GM12878 (cell line): ENCODE results near the gene ZNF619. TPM values are rescaled to one million over a fixed set of nuclear protein-coding genes. Genes with fewer than 3 reads are reported as not detected.

Experiments used
- ATAC-seq: fragments of 200-7000 bp; cut with Tn5 transposase; 3 replicates; pipeline ENCODE4 v1.9.1; 2020; ENCODE audit warnings: mild to moderate bottlenecking, moderate library complexity
- BruUV-seq: library from RNA; stranded (reverse); fragments of 400-500 nt; replicated peaks from 2 replicates; lab custom pipeline; 2021; lab: Mats Ljungman, UMichigan
- CTCF ChIA-PET: fragments of 300-600 bp; sonication (Branson Sonifier 250); formaldehyde crosslinking; extraction: SDS; loops from one replicate; lab custom pipeline; 2021; ENCODE audit warnings: inconsistent platforms; lab: Yijun Ruan, JAX
- POLR2A ChIA-PET: fragments of 350-600 bp; formaldehyde crosslinking; extraction: SDS; loops from one replicate; lab custom pipeline; 2021; ENCODE audit warnings: inconsistent platforms; lab: Charles Lee
- RAD21 ChIA-PET: fragments of 300-600 bp; sonication (Branson Sonifier 250); formaldehyde crosslinking; loops from one replicate; lab custom pipeline; 2023; ENCODE audit warnings: antibody characterized with exemption; ENCODE audit not compliant: unreplicated experiment; lab: Charles Lee
- SMC1A ChIA-PET: fragments of 300-600 bp; sonication (Branson Sonifier 250); formaldehyde crosslinking; loops from one replicate; lab custom pipeline; 2023; ENCODE audit not compliant: unreplicated experiment, uncharacterized antibody; lab: Charles Lee
- DNase-seq: peaks from one replicate; pipeline ENCODE4 v3.0.0-alpha.2; 2011; ENCODE audit warnings: low read depth, low spot score
- FAIRE-seq: peaks from 3 replicates; lab custom pipeline; 2011; peaks lifted over from hg19 to GRCh38; lab: Jason Lieb, UNC
- H2AFZ ChIP-seq: 2 replicates; pipeline ENCODE4 v1.6.0; 2011; ENCODE audit warnings: low read depth, low read length, control low read depth; ENCODE audit not compliant: control insufficient read depth
- H3K27ac ChIP-seq: 2 replicates; pipeline ENCODE4 v1.5.1; 2011; ENCODE audit warnings: control low read depth; ENCODE audit not compliant: control insufficient read depth, insufficient read depth
- H3K27me3 ChIP-seq, 2 experiments: replicated peaks in 1 of 2; 2 replicates each; pipeline versions ENCODE4 v1.6.0 to v1.6.1; 2011; ENCODE audit warnings: low read length in 1 of 2; ENCODE audit not compliant: control insufficient read depth in 2 of 2, insufficient read depth in 2 of 2
- H3K36me3 ChIP-seq, 2 experiments: 2 replicates each; pipeline ENCODE4 v1.5.1; 2011; ENCODE audit warnings: low read length in 1 of 2; ENCODE audit not compliant: control insufficient read depth in 2 of 2, insufficient read depth in 2 of 2
- H3K4me1 ChIP-seq: 2 replicates; pipeline ENCODE4 v1.6.1; 2011; ENCODE audit warnings: mild to moderate bottlenecking, low read length, moderate library complexity, mixed read lengths; ENCODE audit not compliant: control insufficient read depth, insufficient read depth
- H3K4me2 ChIP-seq: 2 replicates; pipeline ENCODE4 v1.6.0; 2011; ENCODE audit warnings: control low read depth; ENCODE audit not compliant: control insufficient read depth, insufficient read depth
- H3K4me3 ChIP-seq: fragments of 200-600 bp; sonication (generic); 2 replicates; pipeline ENCODE4 v1.5.1; 2016
- H3K79me2 ChIP-seq: 2 replicates; pipeline ENCODE4 v1.6.0; 2011; ENCODE audit warnings: low read length; ENCODE audit not compliant: control insufficient read depth, insufficient read depth
- H3K9ac ChIP-seq: 2 replicates; pipeline ENCODE4 v1.8.0; 2011; ENCODE audit warnings: low read length, control low read depth, mixed read lengths; ENCODE audit not compliant: control insufficient read depth, insufficient read depth
- H3K9me3 ChIP-seq: replicated peaks from 3 replicates; pipeline ENCODE4 v1.5.1; 2011; ENCODE audit warnings: mild to moderate bottlenecking, low read length; ENCODE audit not compliant: control insufficient read depth, insufficient read depth
- H4K20me1 ChIP-seq: 2 replicates; pipeline ENCODE4 v1.6.0; 2011; ENCODE audit not compliant: control insufficient read depth, insufficient read depth
- ASH2L ChIP-seq: fragments of 300-600, 200-600 bp; sonication (generic); IDR thresholded peaks from 2 replicates; pipeline ENCODE4 v1.6.1; 2017; ENCODE audit warnings: low read depth, mild to moderate bottlenecking, borderline replicate concordance
- BHLHE40 ChIP-seq, 2 experiments: fragments of 450-650 bp in 1 of 2; IDR thresholded peaks; 2 replicates each; pipeline ENCODE4 v1.6.1; 2011 to 2017; ENCODE audit warnings: low read depth in 2 of 2, borderline replicate concordance in 1 of 2, improper control_type of control experiment in 1 of 2, low read length in 1 of 2, mild to moderate bottlenecking in 1 of 2
- CHD1 ChIP-seq: IDR thresholded peaks from 2 replicates; pipeline ENCODE4 v1.6.1; 2012; ENCODE audit warnings: low read depth, low read length, improper control_type of control experiment
- HDGF ChIP-seq: fragments of 450-650 bp; IDR thresholded peaks from 2 replicates; pipeline ENCODE4 v1.6.1; 2016; ENCODE audit warnings: antibody characterized with exemption
- KDM1A ChIP-seq: fragments of 200-600 bp; sonication (generic); IDR thresholded peaks from 2 replicates; pipeline ENCODE4 v1.6.1; 2016; ENCODE audit warnings: borderline replicate concordance
- LARP7 ChIP-seq: fragments of 450-650 bp; IDR thresholded peaks from 2 replicates; pipeline ENCODE4 v1.6.1; 2017; ENCODE audit warnings: mild to moderate bottlenecking
- NFIC ChIP-seq: IDR thresholded peaks from 2 replicates; pipeline ENCODE4 v1.6.1; 2012; ENCODE audit warnings: low read depth, mild to moderate bottlenecking, inconsistent platforms, low read length, moderate library complexity
- NR2C1 ChIP-seq: fragments of 450-650 bp; IDR thresholded peaks from 2 replicates; pipeline ENCODE4 v1.6.1; 2017; ENCODE audit warnings: antibody characterized with exemption, mild to moderate bottlenecking, moderate library complexity
- TCF12 ChIP-seq: IDR thresholded peaks from 2 replicates; pipeline ENCODE4 v1.6.1; 2011; ENCODE audit warnings: low read depth, mild to moderate bottlenecking, low read length
- ZZZ3 ChIP-seq: IDR thresholded peaks from 2 replicates; pipeline ENCODE4 v1.6.1; 2011; ENCODE audit warnings: low read depth; ENCODE audit not compliant: control insufficient read depth, insufficient read length
- WGBS: methylation state at CpG from one replicate; pipeline ENCODE4 v1.1.6; 2016; ENCODE audit warnings: low lambda C conversion rate; ENCODE audit not compliant: insufficient replicate concordance, insufficient coverage; ENCODE audit errors: missing lambda C conversion rate; 5-methylcytosine and 5-hydroxymethylcytosine counted together
- in situ Hi-C: fragments of 300-500 bp; cut with MboI; formaldehyde crosslinking; loops from 9 replicates; pipeline ENCODE4 v1.14.3; 2018; ENCODE audit warnings: mixed read lengths
- intact Hi-C: fragments of 100-400 bp; cut with micrococcal nuclease; formaldehyde crosslinking; loops from one replicate; pipeline ENCODE4 v1.14.2; 2022; ENCODE audit not compliant: unreplicated experiment
- polyA plus RNA-seq, 11 experiments: library from polyadenylated mRNA; depleted of rRNA in 4 of 11; unstranded in 6 of 11; stranded (reverse) in 5 of 11; fragments of >200 nt; fragmentation: Nextera tagmentation in 4 of 11; fragmentation: Illumina TruSeq in 1 of 11; extraction: Ambion mirVana in 4 of 11; extraction: Trizol in 1 of 11; gene quantifications; 1 replicate in 1 of 11; 2 replicates in 10 of 11; pipeline versions ENCODE4 v1.2.1 to v1.2.3, GENCODE V29; 2011 to 2016; ENCODE audit warnings: inconsistent platforms in 2 of 11, missing spikeins in 2 of 11, low read depth in 1 of 11
- total RNA-seq, 4 experiments: library from RNA; depleted of rRNA in 3 of 4; stranded (reverse); fragments of >200 nt in 3 of 4; fragmentation: Illumina TruSeq in 1 of 4; extraction: Trizol in 1 of 4; gene quantifications; 2 replicates each; pipeline versions ENCODE4 v1.2.1 to v1.2.3, GENCODE V29; 2013 to 2021
- TF ChIP-seq, protein P1 (sequence below): fragments of 150-350 bp; IDR thresholded peaks from 2 replicates; pipeline ENCODE4 v1.6.1; 2014; ENCODE audit warnings: mild to moderate bottlenecking, low read depth, low read length
- TF ChIP-seq, protein P2 (sequence below): IDR thresholded peaks from 2 replicates; pipeline ENCODE4 v1.6.1; 2011; ENCODE audit warnings: low read depth, mild to moderate bottlenecking, low read length, moderate library complexity, borderline replicate concordance; ENCODE audit errors: extremely low read depth
- TF ChIP-seq, protein P3 (sequence below), 3 experiments: IDR thresholded peaks in 2 of 3; conservative IDR thresholded peaks in 1 of 3; 2 replicates each; pipeline ENCODE4 v1.5.1; 2011; ENCODE audit warnings: low read depth in 3 of 3, low read length in 3 of 3, mild to moderate bottlenecking in 3 of 3, control low read depth in 2 of 3, moderate library complexity in 2 of 3, inconsistent platforms in 1 of 3, mixed read lengths in 1 of 3; ENCODE audit not compliant: control insufficient read depth in 2 of 3, insufficient read depth in 1 of 3; ENCODE audit errors: extremely low read depth in 1 of 3
- TF ChIP-seq, protein P4 (sequence below): IDR thresholded peaks from 2 replicates; pipeline ENCODE4 v1.6.1; 2012; ENCODE audit warnings: low read depth, low read length, improper control_type of control experiment
- TF ChIP-seq, protein P5 (sequence below): fragments of 450-650 bp; IDR thresholded peaks from 2 replicates; pipeline ENCODE4 v1.6.1; 2014; ENCODE audit warnings: mild to moderate bottlenecking

The ZNF619 gene
- total and polyA plus RNA-seq, 10 of the 15 experiments (the other 5 are each of a cell fraction or from before 2014, with no cell fraction given), result 0.42 to 7.5 (median 3.7) TPM

DNA sequence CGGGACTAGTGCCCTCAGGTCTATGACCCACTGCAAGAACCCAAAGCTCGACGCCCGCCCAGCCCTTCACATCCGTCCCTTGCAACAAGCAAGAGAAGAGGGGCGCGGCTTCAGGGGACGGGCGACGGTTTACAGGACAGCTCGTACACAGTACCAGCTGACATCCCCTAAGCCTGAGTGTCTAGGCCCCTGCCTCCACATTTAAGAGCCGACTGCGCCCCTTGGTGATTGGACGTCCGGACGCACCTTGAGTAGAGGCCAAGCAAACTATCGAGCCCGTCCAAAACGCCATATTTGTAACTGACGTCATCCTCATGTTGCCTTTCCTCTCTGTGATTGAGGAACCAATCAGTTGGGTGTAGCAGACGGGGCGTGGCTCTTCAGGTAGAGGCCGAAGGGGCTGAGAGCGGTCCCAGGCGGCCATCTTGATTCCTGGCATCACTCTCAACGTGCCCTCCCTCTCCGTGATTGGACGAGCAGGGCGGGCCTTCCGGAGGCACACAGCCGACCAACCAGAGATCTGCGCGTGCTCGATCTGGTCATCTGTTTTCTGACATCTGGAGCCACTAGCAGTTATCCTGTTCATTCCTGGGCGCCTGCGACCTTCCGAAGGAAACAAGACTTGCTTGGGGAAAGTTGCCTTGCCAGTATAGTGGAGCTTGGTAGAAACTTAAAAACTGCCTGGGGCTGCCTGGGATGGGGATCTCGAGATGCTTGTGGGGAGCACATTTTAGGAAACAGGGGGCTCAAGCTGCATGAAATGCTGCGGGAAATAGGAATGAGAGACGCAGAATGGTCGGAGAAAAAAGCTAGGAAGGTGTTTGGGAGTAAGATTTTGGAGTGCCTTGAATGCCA, 23.8 kb upstream of the ZNF619 start:
- H3K79me2 ChIP-seq, result peaks cover 14% of the 10 kb centered on the region
- BruUV-seq, result no TSS peak
- no peaks in the 10 kb centered on the region for H3K9me3 ChIP-seq
- SMC1A ChIA-PET, result interaction anchor here (1.5 kb wide), 1 partner anchor 145 kb away, joined by 5 read pairs; no protein-coding TSS in a partner anchor
- POLR2A ChIA-PET, result interaction anchor here (0.7 to 2.8 kb wide), 8 partner anchors 9 to 518 kb away, joined by 3 to 9 read pairs (median 4); partner anchors contain the start of genes EIF1B, ZNF619 and ZNF620
- intact Hi-C loops, result loop anchor here (5.0 to 10.0 kb wide), 3 partner anchors 74 to 258 kb away; no protein-coding TSS in a partner anchor
- FAIRE-seq, result peak; percentile 99
- in situ Hi-C loops, result no loop called here
- H4K20me1 ChIP-seq, result no peaks in the 10 kb centered on the region
- peak overlapping the region; percentile 99 for H2AFZ ChIP-seq
- peak; percentile 93 for DNase-seq
- ATAC-seq, result peak; percentile 95
- H3K4me2 ChIP-seq, result peak overlapping the region; percentile 95
- CTCF ChIA-PET, result interaction anchor here (0.9 kb wide), 1 partner anchor 126 kb away, joined by 3 read pairs; no protein-coding TSS in a partner anchor
- H3K9ac ChIP-seq, result peak overlapping the region; percentile 78
- H3K36me3 ChIP-seq, result no peaks in the 10 kb centered on the region; a peak in 1 of 4 replicates
- RAD21 ChIA-PET, result interaction anchor here (1.6 kb wide), 1 partner anchor 43 kb away, joined by 3 read pairs; no protein-coding TSS in a partner anchor
- H3K27ac ChIP-seq, result peak overlapping the region; percentile 81
- no peaks in the 10 kb centered on the region for H3K27me3 ChIP-seq
- H3K4me3 ChIP-seq, result peak overlapping the region; percentile 82
- WGBS, result 2% methylated on average over 37 of the region's 41 CpGs
- H3K4me1 ChIP-seq, result no peaks in the 10 kb centered on the region; the same call in 1 of the 2 replicates
- TF ChIP-seq, protein P1, sequence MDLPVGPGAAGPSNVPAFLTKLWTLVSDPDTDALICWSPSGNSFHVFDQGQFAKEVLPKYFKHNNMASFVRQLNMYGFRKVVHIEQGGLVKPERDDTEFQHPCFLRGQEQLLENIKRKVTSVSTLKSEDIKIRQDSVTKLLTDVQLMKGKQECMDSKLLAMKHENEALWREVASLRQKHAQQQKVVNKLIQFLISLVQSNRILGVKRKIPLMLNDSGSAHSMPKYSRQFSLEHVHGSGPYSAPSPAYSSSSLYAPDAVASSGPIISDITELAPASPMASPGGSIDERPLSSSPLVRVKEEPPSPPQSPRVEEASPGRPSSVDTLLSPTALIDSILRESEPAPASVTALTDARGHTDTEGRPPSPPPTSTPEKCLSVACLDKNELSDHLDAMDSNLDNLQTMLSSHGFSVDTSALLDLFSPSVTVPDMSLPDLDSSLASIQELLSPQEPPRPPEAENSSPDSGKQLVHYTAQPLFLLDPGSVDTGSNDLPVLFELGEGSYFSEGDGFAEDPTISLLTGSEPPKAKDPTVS, result no peak
- TF ChIP-seq LARP7 (0 out of 2 replicates have a peak, but pooled peaks have one; percentile 36), ZZZ3 (no peak), BHLHE40 (IDR thresholded peaks at IDR 0.05; ENCODE audit: borderline replicate concordance in 1 of 2, low read depth in 2 of 2, low read length in 1 of 2) (peak; percentile 31 to 73; a peak in 2 of 4 replicates), HDGF (peak; percentile 92), ASH2L (no peak), CHD1 (no peak), TCF12 (no peak), KDM1A (no peak), NFIC (no peak), NR2C1 (peak; percentile 79; the same call in 1 of the 2 replicates)
- TF ChIP-seq, protein P2, sequence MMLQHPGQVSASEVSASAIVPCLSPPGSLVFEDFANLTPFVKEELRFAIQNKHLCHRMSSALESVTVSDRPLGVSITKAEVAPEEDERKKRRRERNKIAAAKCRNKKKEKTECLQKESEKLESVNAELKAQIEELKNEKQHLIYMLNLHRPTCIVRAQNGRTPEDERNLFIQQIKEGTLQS, result no peak
- TF ChIP-seq, protein P3, sequence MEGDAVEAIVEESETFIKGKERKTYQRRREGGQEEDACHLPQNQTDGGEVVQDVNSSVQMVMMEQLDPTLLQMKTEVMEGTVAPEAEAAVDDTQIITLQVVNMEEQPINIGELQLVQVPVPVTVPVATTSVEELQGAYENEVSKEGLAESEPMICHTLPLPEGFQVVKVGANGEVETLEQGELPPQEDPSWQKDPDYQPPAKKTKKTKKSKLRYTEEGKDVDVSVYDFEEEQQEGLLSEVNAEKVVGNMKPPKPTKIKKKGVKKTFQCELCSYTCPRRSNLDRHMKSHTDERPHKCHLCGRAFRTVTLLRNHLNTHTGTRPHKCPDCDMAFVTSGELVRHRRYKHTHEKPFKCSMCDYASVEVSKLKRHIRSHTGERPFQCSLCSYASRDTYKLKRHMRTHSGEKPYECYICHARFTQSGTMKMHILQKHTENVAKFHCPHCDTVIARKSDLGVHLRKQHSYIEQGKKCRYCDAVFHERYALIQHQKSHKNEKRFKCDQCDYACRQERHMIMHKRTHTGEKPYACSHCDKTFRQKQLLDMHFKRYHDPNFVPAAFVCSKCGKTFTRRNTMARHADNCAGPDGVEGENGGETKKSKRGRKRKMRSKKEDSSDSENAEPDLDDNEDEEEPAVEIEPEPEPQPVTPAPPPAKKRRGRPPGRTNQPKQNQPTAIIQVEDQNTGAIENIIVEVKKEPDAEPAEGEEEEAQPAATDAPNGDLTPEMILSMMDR (IDR thresholded peaks at IDR 0.05 in 2 of 3, conservative IDR thresholded peaks at IDR 0.05 in 1 of 3; ENCODE audit: control insufficient read depth in 2 of 3, extremely low read depth in 1 of 3, insufficient read depth in 1 of 3, low read depth in 3 of 3, low read length in 3 of 3), result no peak
- TF ChIP-seq, protein P4, sequence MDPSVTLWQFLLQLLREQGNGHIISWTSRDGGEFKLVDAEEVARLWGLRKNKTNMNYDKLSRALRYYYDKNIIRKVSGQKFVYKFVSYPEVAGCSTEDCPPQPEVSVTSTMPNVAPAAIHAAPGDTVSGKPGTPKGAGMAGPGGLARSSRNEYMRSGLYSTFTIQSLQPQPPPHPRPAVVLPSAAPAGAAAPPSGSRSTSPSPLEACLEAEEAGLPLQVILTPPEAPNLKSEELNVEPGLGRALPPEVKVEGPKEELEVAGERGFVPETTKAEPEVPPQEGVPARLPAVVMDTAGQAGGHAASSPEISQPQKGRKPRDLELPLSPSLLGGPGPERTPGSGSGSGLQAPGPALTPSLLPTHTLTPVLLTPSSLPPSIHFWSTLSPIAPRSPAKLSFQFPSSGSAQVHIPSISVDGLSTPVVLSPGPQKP, result peak; percentile 60; the same call in 1 of the 2 replicates
- TF ChIP-seq, protein P5, sequence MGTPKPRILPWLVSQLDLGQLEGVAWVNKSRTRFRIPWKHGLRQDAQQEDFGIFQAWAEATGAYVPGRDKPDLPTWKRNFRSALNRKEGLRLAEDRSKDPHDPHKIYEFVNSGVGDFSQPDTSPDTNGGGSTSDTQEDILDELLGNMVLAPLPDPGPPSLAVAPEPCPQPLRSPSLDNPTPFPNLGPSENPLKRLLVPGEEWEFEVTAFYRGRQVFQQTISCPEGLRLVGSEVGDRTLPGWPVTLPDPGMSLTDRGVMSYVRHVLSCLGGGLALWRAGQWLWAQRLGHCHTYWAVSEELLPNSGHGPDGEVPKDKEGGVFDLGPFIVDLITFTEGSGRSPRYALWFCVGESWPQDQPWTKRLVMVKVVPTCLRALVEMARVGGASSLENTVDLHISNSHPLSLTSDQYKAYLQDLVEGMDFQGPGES, result 0 out of 2 replicates have a peak, but pooled peaks have one; percentile 28
